Measurements from ENCODE around the gene RNF207. TPM values are rescaled to one million over a fixed set of nuclear protein-coding genes. Genes with fewer than 3 reads are reported as not detected.

The RNF207 gene
- total RNA-seq, 1 experiment from 2014 or later, result 115 TPM

- Histone ChIP-seq H3K27me3 (ENCODE audit: control insufficient read depth, insufficient read depth, low read length) (no peaks in the 10 kb centered on the region), H3K36me3 (ENCODE audit: control insufficient read depth, insufficient read depth, low read length) (no peaks in the 10 kb centered on the region), H3K9me3 (ENCODE audit: control insufficient read depth, insufficient read depth, low read depth, low read length) (no peaks in the 10 kb centered on the region), H3K4me1 (ENCODE audit: control insufficient read depth, insufficient read depth, low read length) (peaks cover 11% of the 10 kb centered on the region), H3K27ac (ENCODE audit: low read length) (no peak overlapping the region), H3K4me3 (ENCODE audit: low read depth in 2 of 2, low read length in 2 of 2) (no peak overlapping the region)
- CTCF ChIA-PET, result interaction anchor here (0.7 kb wide), 1 partner anchor 76 kb away, joined by 3 read pairs; no protein-coding TSS in a partner anchor
- ATAC-seq, result no peak
- DNase-seq (ENCODE audit: low read depth, low spot score), result no peak
- intact Hi-C loops (cut with micrococcal nuclease; ENCODE audit: unreplicated experiment) (no loop called here), in situ Hi-C loops (cut with HindIII; ENCODE audit: low pct_unique_long_range_greater_than_20kb, low sequenced_read_pairs) (no loop called here)
- POLR2A ChIA-PET, result no interaction called here
- BruUV-seq (replicated peaks), result no TSS peak
- no peak for TF ChIP-seq SIN3A (IDR thresholded peaks at IDR 0.05; ENCODE audit: borderline replicate concordance, insufficient read depth, low read depth, low read length)
- TF ChIP-seq, protein P1, sequence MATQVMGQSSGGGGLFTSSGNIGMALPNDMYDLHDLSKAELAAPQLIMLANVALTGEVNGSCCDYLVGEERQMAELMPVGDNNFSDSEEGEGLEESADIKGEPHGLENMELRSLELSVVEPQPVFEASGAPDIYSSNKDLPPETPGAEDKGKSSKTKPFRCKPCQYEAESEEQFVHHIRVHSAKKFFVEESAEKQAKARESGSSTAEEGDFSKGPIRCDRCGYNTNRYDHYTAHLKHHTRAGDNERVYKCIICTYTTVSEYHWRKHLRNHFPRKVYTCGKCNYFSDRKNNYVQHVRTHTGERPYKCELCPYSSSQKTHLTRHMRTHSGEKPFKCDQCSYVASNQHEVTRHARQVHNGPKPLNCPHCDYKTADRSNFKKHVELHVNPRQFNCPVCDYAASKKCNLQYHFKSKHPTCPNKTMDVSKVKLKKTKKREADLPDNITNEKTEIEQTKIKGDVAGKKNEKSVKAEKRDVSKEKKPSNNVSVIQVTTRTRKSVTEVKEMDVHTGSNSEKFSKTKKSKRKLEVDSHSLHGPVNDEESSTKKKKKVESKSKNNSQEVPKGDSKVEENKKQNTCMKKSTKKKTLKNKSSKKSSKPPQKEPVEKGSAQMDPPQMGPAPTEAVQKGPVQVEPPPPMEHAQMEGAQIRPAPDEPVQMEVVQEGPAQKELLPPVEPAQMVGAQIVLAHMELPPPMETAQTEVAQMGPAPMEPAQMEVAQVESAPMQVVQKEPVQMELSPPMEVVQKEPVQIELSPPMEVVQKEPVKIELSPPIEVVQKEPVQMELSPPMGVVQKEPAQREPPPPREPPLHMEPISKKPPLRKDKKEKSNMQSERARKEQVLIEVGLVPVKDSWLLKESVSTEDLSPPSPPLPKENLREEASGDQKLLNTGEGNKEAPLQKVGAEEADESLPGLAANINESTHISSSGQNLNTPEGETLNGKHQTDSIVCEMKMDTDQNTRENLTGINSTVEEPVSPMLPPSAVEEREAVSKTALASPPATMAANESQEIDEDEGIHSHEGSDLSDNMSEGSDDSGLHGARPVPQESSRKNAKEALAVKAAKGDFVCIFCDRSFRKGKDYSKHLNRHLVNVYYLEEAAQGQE (IDR thresholded peaks at IDR 0.05; ENCODE audit: insufficient read depth in 1 of 2, low read depth in 2 of 2, low read length in 1 of 2), result no peak
- no peak for TF ChIP-seq CTCF (IDR thresholded peaks at IDR 0.05)
- no peak for TF ChIP-seq TCF7L2 (IDR thresholded peaks at IDR 0.05; ENCODE audit: low read depth, low read length)
- TF ChIP-seq POLR2AphosphoS5 (IDR thresholded peaks at IDR 0.05; ENCODE audit: low read depth, low read length), result no peak
Measured at GRCh38 chr1:6162341-6162740, 43.6 kb upstream of the RNF207 start.

DNA sequence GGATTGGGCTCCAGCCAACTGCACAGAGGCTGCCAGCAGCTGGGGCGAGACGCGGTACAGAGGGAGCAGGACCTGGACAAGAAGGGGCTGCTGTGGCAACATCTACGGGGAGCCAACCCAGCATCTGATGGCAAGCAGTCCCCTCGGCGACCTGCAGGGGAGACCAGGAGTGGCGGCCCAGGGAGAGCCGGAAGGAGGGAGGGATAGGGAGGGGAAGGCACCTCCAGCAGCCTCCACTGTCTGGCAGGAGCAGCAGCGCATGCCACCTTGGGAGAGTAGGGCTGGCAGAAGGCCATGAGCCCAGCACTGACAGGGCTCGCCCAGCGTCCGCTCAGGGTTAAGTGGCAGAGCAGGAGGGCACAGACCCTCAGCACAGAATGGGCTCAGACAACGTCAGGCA, 43.1 kb upstream of the RNF207 start:
- TF ChIP-seq SIN3A (IDR thresholded peaks at IDR 0.05; ENCODE audit: borderline replicate concordance, insufficient read depth, low read depth, low read length), result no peak
- TF ChIP-seq POLR2AphosphoS5 (IDR thresholded peaks at IDR 0.05; ENCODE audit: low read depth, low read length), result no peak
- TF ChIP-seq, protein P1 (IDR thresholded peaks at IDR 0.05; ENCODE audit: insufficient read depth in 1 of 2, low read depth in 2 of 2, low read length in 1 of 2), result no peak
- TF ChIP-seq CTCF (IDR thresholded peaks at IDR 0.05), result no peak
- no peak for TF ChIP-seq TCF7L2 (IDR thresholded peaks at IDR 0.05; ENCODE audit: low read depth, low read length)
- in situ Hi-C loops (cut with HindIII; ENCODE audit: low pct_unique_long_range_greater_than_20kb, low sequenced_read_pairs) (no loop called here), intact Hi-C loops (cut with micrococcal nuclease; ENCODE audit: unreplicated experiment) (no loop called here)
- BruUV-seq (replicated peaks), result no TSS peak
- ChIA-PET POLR2A (no interaction called here), CTCF (no interaction called here)
- 0 out of 2 replicates have a peak, but pooled peaks have one; percentile 25 for ATAC-seq
- Histone ChIP-seq H3K4me1 (ENCODE audit: control insufficient read depth, insufficient read depth, low read length) (peaks cover 7% of the 10 kb centered on the region), H3K27me3 (ENCODE audit: control insufficient read depth, insufficient read depth, low read length) (no peaks in the 10 kb centered on the region), H3K27ac (ENCODE audit: low read length) (no peak overlapping the region), H3K36me3 (ENCODE audit: control insufficient read depth, insufficient read depth, low read length) (no peaks in the 10 kb centered on the region), H3K4me3 (ENCODE audit: low read depth in 2 of 2, low read length in 2 of 2) (no peak overlapping the region), H3K9me3 (ENCODE audit: control insufficient read depth, insufficient read depth, low read depth, low read length) (no peaks in the 10 kb centered on the region)
- DNase-seq (ENCODE audit: low read depth, low spot score), result no peak

Data from Panc1 (cell line).